KMS-11 (cell line): ENCODE data around the gene BRD4.
A peak's percentile ranks its signal among the peaks of the same experiment; 100 is the strongest.

Source experiments
- H2AFZ ChIP-seq: fragments of 200-600 bp; sonication (generic); 2 replicates; pipeline ENCODE4 v1.6.1; 2016; ENCODE audit warnings: antibody characterized with exemption, mixed run types, low read depth
- H3K27ac ChIP-seq: fragments of 200-600 bp; sonication (generic); 2 replicates; pipeline ENCODE4 v1.6.1; 2016; ENCODE audit warnings: mild to moderate bottlenecking, mixed run types
- H3K27me3 ChIP-seq: fragments of 200-600 bp; sonication (generic); 2 replicates; pipeline ENCODE4 v1.6.1; 2017; ENCODE audit warnings: mild to moderate bottlenecking, low read depth, mixed run types, moderate library complexity; ENCODE audit not compliant: insufficient read depth
- H3K36me3 ChIP-seq: fragments of 200-600 bp; sonication (generic); 2 replicates; pipeline ENCODE4 v1.6.1; 2017; ENCODE audit warnings: mild to moderate bottlenecking, mixed run types; ENCODE audit not compliant: insufficient read depth
- H3K4me1 ChIP-seq: fragments of 200-600 bp; sonication (generic); 2 replicates; pipeline ENCODE4 v1.6.1; 2016; ENCODE audit warnings: mild to moderate bottlenecking, low read depth, mixed run types; ENCODE audit not compliant: poor library complexity, severe bottlenecking
- H3K4me2 ChIP-seq: fragments of 200-600 bp; sonication (generic); 2 replicates; pipeline ENCODE4 v1.7.0; 2016; ENCODE audit warnings: mild to moderate bottlenecking, mixed run types
- H3K4me3 ChIP-seq: fragments of 200-600 bp; sonication (generic); IDR thresholded peaks from 2 replicates; pipeline ENCODE4 v1.6.1; 2017; ENCODE audit warnings: low read depth, low read length, mixed read lengths; ENCODE audit not compliant: insufficient read depth
- H3K79me2 ChIP-seq: fragments of 200-600 bp; sonication (generic); 2 replicates; pipeline ENCODE4 v1.6.1; 2016; ENCODE audit warnings: low read depth, mixed run types; ENCODE audit not compliant: insufficient read depth
- H3K9ac ChIP-seq: fragments of 200-600 bp; sonication (generic); 2 replicates; pipeline ENCODE4 v1.6.1; 2016; ENCODE audit warnings: mild to moderate bottlenecking, mixed run types
- H4K20me1 ChIP-seq: fragments of 200-600 bp; sonication (generic); 2 replicates; pipeline ENCODE4 v1.6.1; 2016; ENCODE audit warnings: mild to moderate bottlenecking, mixed run types; ENCODE audit not compliant: insufficient read depth
- TF ChIP-seq, protein P1 (sequence below): fragments of 200-600 bp; sonication (generic); conservative IDR thresholded peaks from 2 replicates; pipeline ENCODE4 v1.6.1; 2017; ENCODE audit warnings: low read depth, mild to moderate bottlenecking, antibody characterized with exemption, low read length, moderate library complexity, mixed read lengths

Gene BRD4

GRCh38 chr19:15225760-15226159 is 106.6 kb downstream of the BRD4 start:
- Histone ChIP-seq H3K36me3 (no peaks in the 10 kb centered on the region), H3K4me3 (no peak overlapping the region), H4K20me1 (no peaks in the 10 kb centered on the region), H3K27ac (no peak overlapping the region), H3K9ac (no peak overlapping the region), H3K4me1 (peaks cover 5% of the 10 kb centered on the region), H3K27me3 (no peaks in the 10 kb centered on the region), H2AFZ (no peak overlapping the region), H3K79me2 (no peaks in the 10 kb centered on the region), H3K4me2 (no peak overlapping the region)
- TF ChIP-seq, protein P1, sequence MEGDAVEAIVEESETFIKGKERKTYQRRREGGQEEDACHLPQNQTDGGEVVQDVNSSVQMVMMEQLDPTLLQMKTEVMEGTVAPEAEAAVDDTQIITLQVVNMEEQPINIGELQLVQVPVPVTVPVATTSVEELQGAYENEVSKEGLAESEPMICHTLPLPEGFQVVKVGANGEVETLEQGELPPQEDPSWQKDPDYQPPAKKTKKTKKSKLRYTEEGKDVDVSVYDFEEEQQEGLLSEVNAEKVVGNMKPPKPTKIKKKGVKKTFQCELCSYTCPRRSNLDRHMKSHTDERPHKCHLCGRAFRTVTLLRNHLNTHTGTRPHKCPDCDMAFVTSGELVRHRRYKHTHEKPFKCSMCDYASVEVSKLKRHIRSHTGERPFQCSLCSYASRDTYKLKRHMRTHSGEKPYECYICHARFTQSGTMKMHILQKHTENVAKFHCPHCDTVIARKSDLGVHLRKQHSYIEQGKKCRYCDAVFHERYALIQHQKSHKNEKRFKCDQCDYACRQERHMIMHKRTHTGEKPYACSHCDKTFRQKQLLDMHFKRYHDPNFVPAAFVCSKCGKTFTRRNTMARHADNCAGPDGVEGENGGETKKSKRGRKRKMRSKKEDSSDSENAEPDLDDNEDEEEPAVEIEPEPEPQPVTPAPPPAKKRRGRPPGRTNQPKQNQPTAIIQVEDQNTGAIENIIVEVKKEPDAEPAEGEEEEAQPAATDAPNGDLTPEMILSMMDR: no peak

DNA sequence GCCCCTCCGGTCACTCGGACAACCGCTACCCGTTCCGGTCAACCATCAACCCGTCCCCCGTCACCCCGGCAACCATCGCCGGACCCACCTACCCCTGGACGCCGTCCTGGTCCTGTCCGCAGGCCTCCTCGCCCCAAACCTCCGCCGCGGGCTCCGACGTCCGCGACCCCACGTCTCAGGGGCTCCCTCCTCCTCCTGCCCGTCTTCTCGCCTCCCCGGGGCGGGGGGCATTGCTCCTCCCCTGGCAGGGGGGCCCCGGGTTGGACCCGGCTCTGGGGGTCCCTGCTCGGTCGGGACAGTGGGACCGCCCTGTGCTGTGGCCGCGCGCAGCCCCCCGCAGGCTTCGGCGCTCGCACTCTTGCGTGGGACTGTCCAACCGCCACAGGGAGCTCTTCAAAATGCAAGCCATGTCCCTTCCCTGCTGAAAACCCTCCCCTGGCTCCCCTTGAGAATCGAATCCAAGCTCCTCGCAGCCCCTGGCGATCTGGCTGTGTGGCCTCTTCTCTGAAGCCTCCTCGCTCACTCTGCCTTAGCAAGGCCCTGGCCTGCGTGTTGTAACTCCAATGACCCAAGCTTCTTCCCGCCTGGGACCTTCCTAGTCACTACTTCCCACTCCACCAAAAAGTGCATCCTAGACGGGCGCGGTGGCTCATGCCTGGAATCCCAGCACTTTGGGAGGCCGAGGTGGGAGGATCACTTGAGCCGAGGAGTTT is 108.5 kb downstream of the BRD4 start:
- Histone ChIP-seq H3K4me3 (no peak overlapping the region), H3K9ac (no peak overlapping the region), H2AFZ (peak overlapping the region; percentile 78), H3K4me2 (peak overlapping the region; percentile 78), H3K36me3 (no peaks in the 10 kb centered on the region), H3K27ac (no peak overlapping the region), H4K20me1 (no peaks in the 10 kb centered on the region), H3K4me1 (peaks cover 5% of the 10 kb centered on the region), H3K79me2 (no peaks in the 10 kb centered on the region), H3K27me3 (no peaks in the 10 kb centered on the region)
- TF ChIP-seq, protein P1: no peak

- Histone ChIP-seq H2AFZ (peak overlapping the region; percentile 88), H4K20me1 (no peaks in the 10 kb centered on the region), H3K27ac (no peak overlapping the region), H3K27me3 (no peaks in the 10 kb centered on the region), H3K9ac (no peak overlapping the region), H3K4me2 (peak overlapping the region; percentile 78), H3K4me1 (peaks cover 5% of the 10 kb centered on the region), H3K36me3 (no peaks in the 10 kb centered on the region), H3K4me3 (no peak overlapping the region), H3K79me2 (no peaks in the 10 kb centered on the region)
- TF ChIP-seq, protein P1: no peak
Observed at GRCh38 chr19:15222738-15223648, 109.3 kb downstream of the BRD4 start.

GRCh38 chr19:15220833-15221232 is 111.5 kb downstream of the BRD4 start:
- Histone ChIP-seq H3K36me3 (no peaks in the 10 kb centered on the region), H3K27ac (no peak overlapping the region), H4K20me1 (no peaks in the 10 kb centered on the region), H3K4me2 (no peak overlapping the region), H3K27me3 (0 out of 2 replicates have a peak, but pooled peaks cover 2% of the 10 kb centered on the region), H3K9ac (no peak overlapping the region), H3K4me3 (no peak overlapping the region), H3K4me1 (peaks cover 5% of the 10 kb centered on the region), H2AFZ (no peak overlapping the region), H3K79me2 (no peaks in the 10 kb centered on the region)
- TF ChIP-seq, protein P1: no peak
